ENCODE results near the gene SLC9B1. TPM values are rescaled to one million over a fixed set of nuclear protein-coding genes. Genes with fewer than 3 reads are reported as not detected.

SLC9B1 gene
- total and polyA plus RNA-seq, 2 of the 13 experiments (the other 11 are each of a cell fraction or from before 2014, with no cell fraction given): 0.17 to 0.20 TPM

DNA sequence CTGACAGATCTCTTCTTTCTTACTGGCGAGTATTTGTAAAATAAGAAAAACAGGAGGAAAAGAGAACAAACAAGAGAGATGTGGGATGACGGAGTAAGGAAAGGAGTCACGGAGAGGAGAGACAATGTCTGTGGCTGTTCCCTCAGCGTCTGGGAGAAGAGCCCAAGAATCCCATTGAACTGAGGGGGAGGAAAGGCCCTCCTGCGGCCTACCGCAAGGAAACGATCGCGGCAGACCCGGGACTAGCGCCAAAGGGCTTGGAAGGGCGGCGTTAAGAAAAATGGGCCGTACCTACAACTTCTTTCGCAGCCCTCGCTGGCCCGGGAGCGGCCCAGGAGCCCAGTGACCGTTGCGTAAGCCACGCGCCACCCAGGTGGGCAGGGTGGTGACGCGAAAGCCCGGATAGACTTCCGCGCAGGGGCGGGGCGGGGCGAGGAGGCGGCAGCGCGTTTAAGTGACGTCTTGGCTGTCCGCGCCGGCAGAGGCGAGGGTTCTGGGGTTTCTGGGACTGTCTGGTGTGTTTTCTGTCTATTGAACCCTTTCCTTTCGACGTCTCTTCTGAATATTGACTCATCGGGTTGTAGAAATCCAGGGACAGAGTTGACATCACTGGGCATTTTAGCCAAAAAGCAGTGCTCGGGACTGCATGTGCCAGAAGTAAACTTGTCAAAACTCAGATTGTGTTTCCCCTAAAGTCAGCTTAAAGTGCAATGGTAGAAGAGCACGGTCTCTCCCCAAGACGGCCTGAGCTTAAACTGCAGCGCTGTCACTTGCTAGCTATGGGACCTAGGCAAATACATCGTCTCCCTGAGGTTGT is at the start of gene SLC9B1 (continued):
- TF ChIP-seq ZNF775 (CRISPR knock-in tag; IDR thresholded peaks at IDR 0.05; ENCODE audit: borderline replicate concordance) (peak; percentile 79; the same call in 1 of the 2 replicates), PHF8 (CRISPR knock-in tag; IDR thresholded peaks at IDR 0.05) (peak; percentile 79), GTF2F1 (IDR thresholded peaks at IDR 0.05; ENCODE audit: low read length) (no peak), NFKBIZ (CRISPR knock-in tag; IDR thresholded peaks at IDR 0.05) (peak; percentile 31; the same call in 1 of the 2 replicates), SMC3 (IDR thresholded peaks at IDR 0.05; ENCODE audit: low read length) (no peak), NFIB (CRISPR knock-in tag; IDR thresholded peaks at IDR 0.05; ENCODE audit: borderline replicate concordance) (no peak), ZBTB8A (CRISPR knock-in tag; IDR thresholded peaks at IDR 0.05; ENCODE audit: borderline replicate concordance, low read depth) (no peak), HOXA9 (CRISPR knock-in tag; IDR thresholded peaks at IDR 0.05; ENCODE audit: borderline replicate concordance) (0 out of 2 replicates have a peak, but pooled peaks have one; percentile 54), NR3C1 (CRISPR knock-in tag; IDR thresholded peaks at IDR 0.05) (no peak), ZNF543 (CRISPR knock-in tag; IDR thresholded peaks at IDR 0.05) (peak; percentile 77; the same call in 1 of the 2 replicates), RFX5 (IDR thresholded peaks at IDR 0.05; ENCODE audit: low read depth, low read length) (no peak), ATAD3A (CRISPR knock-in tag; IDR thresholded peaks at IDR 0.05) (no peak), ZNF7 (CRISPR knock-in tag; IDR thresholded peaks at IDR 0.05) (no peak)
- TF ChIP-seq, protein P1, sequence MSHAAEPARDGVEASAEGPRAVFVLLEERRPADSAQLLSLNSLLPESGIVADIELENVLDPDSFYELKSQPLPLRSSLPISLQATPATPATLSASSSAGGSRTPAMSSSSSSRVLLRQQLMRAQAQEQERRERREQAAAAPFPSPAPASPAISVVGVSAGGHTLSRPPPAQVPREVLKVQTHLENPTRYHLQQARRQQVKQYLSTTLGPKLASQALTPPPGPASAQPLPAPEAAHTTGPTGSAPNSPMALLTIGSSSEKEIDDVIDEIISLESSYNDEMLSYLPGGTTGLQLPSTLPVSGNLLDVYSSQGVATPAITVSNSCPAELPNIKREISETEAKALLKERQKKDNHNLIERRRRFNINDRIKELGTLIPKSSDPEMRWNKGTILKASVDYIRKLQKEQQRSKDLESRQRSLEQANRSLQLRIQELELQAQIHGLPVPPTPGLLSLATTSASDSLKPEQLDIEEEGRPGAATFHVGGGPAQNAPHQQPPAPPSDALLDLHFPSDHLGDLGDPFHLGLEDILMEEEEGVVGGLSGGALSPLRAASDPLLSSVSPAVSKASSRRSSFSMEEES (CRISPR knock-in tag; IDR thresholded peaks at IDR 0.05): peak; percentile 58
- TF ChIP-seq, protein P2, sequence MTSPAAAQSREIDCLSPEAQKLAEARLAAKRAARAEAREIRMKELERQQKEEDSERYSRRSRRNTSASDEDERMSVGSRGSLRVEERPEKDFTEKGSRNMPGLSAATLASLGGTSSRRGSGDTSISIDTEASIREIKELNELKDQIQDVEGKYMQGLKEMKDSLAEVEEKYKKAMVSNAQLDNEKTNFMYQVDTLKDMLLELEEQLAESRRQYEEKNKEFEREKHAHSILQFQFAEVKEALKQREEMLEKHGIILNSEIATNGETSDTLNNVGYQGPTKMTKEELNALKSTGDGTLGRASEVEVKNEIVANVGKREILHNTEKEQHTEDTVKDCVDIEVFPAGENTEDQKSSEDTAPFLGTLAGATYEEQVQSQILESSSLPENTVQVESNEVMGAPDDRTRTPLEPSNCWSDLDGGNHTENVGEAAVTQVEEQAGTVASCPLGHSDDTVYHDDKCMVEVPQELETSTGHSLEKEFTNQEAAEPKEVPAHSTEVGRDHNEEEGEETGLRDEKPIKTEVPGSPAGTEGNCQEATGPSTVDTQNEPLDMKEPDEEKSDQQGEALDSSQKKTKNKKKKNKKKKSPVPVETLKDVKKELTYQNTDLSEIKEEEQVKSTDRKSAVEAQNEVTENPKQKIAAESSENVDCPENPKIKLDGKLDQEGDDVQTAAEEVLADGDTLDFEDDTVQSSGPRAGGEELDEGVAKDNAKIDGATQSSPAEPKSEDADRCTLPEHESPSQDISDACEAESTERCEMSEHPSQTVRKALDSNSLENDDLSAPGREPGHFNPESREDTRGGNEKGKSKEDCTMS (CRISPR knock-in tag; conservative IDR thresholded peaks at IDR 0.05): no peak
- TF ChIP-seq, protein P3, sequence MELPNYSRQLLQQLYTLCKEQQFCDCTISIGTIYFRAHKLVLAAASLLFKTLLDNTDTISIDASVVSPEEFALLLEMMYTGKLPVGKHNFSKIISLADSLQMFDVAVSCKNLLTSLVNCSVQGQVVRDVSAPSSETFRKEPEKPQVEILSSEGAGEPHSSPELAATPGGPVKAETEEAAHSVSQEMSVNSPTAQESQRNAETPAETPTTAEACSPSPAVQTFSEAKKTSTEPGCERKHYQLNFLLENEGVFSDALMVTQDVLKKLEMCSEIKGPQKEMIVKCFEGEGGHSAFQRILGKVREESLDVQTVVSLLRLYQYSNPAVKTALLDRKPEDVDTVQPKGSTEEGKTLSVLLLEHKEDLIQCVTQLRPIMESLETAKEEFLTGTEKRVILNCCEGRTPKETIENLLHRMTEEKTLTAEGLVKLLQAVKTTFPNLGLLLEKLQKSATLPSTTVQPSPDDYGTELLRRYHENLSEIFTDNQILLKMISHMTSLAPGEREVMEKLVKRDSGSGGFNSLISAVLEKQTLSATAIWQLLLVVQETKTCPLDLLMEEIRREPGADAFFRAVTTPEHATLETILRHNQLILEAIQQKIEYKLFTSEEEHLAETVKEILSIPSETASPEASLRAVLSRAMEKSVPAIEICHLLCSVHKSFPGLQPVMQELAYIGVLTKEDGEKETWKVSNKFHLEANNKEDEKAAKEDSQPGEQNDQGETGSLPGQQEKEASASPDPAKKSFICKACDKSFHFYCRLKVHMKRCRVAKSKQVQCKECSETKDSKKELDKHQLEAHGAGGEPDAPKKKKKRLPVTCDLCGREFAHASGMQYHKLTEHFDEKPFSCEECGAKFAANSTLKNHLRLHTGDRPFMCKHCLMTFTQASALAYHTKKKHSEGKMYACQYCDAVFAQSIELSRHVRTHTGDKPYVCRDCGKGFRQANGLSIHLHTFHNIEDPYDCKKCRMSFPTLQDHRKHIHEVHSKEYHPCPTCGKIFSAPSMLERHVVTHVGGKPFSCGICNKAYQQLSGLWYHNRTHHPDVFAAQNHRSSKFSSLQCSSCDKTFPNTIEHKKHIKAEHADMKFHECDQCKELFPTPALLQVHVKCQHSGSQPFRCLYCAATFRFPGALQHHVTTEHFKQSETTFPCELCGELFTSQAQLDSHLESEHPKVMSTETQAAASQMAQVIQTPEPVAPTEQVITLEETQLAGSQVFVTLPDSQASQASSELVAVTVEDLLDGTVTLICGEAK (IDR thresholded peaks at IDR 0.05): no peak
- TF ChIP-seq, protein P3 (CRISPR knock-in tag; IDR thresholded peaks at IDR 0.05): no peak; the same call in 1 of the 2 replicates
